ENCODE results near the gene SELENOO. TPM values are rescaled to one million over a fixed set of nuclear protein-coding genes. Genes with fewer than 3 reads are reported as not detected.
A peak's percentile ranks its signal among the peaks of the same experiment; 100 is the strongest.

Gene SELENOO
- total and polyA plus RNA-seq, 4 donors, result 15.6 to 30.3 (median 24.1) TPM

GRCh38 chr22:50252082-50253045 is 51.6 kb downstream of the SELENOO start:
- 47 to 48% methylated on average over 25 of the region's 25 CpGs for WGBS, 2 donors
- Histone ChIP-seq H3K4me1 (ENCODE audit: control insufficient read depth in 5 of 5, insufficient read depth in 5 of 5, low read length in 5 of 5) (peaks cover 3 to 13% (median 8%) of the 10 kb centered on the region in 5 donors), H3K9ac (ENCODE audit: insufficient read depth in 1 of 2, low read length in 2 of 2) (no peak overlapping the region), H3K27me3 (ENCODE audit: control insufficient read depth in 3 of 3, insufficient read depth in 3 of 3, low read length in 2 of 3) (no peaks in the 10 kb centered on the region), H3K36me3 (ENCODE audit: control insufficient read depth in 4 of 4, insufficient read depth in 4 of 4, low read length in 4 of 4) (peaks cover 0 to 13% (median 8%) of the 10 kb centered on the region in 4 donors), H3K4me3 (no peak overlapping the region), H3K27ac (ENCODE audit: low read depth in 1 of 2, low read length in 1 of 2) (peak overlapping the region in 1 of 2 donors; percentile 5), H3K9me3 (ENCODE audit: control insufficient read depth in 4 of 4, insufficient read depth in 3 of 4, low read length in 3 of 4) (no peaks in the 10 kb centered on the region)
- DNase-seq (peak; percentile 61 to 68 (median 68)), ATAC-seq (ENCODE audit: insufficient read depth, low FRiP score) (peak; percentile 43)
- TF ChIP-seq, protein P1, sequence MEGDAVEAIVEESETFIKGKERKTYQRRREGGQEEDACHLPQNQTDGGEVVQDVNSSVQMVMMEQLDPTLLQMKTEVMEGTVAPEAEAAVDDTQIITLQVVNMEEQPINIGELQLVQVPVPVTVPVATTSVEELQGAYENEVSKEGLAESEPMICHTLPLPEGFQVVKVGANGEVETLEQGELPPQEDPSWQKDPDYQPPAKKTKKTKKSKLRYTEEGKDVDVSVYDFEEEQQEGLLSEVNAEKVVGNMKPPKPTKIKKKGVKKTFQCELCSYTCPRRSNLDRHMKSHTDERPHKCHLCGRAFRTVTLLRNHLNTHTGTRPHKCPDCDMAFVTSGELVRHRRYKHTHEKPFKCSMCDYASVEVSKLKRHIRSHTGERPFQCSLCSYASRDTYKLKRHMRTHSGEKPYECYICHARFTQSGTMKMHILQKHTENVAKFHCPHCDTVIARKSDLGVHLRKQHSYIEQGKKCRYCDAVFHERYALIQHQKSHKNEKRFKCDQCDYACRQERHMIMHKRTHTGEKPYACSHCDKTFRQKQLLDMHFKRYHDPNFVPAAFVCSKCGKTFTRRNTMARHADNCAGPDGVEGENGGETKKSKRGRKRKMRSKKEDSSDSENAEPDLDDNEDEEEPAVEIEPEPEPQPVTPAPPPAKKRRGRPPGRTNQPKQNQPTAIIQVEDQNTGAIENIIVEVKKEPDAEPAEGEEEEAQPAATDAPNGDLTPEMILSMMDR (IDR thresholded peaks at IDR 0.05; ENCODE audit: control extremely low read depth, extremely low read depth), result peak; percentile 66

GRCh38 chr22:50253046-50253915 is 52.5 kb downstream of the SELENOO start:
- TF ChIP-seq, protein P1 (IDR thresholded peaks at IDR 0.05; ENCODE audit: control extremely low read depth, extremely low read depth), result no peak
- ATAC-seq (ENCODE audit: insufficient read depth, low FRiP score) (no peak), DNase-seq (no peak)
- no peak overlapping the region for H3K9ac ChIP-seq (ENCODE audit: insufficient read depth in 1 of 2, low read length in 2 of 2)
- no peak overlapping the region for H3K27ac ChIP-seq (ENCODE audit: low read depth in 1 of 2, low read length in 1 of 2)
- H3K36me3 ChIP-seq (ENCODE audit: control insufficient read depth in 4 of 4, insufficient read depth in 4 of 4, low read length in 4 of 4), result peaks cover 0 to 10% (median 4%) of the 10 kb centered on the region in 4 donors
- no peaks in the 10 kb centered on the region for H3K9me3 ChIP-seq (ENCODE audit: control insufficient read depth in 4 of 4, insufficient read depth in 3 of 4, low read length in 3 of 4)
- 87 to 91% methylated on average over 22 of the region's 22 CpGs for WGBS, 2 donors
- no peak overlapping the region for H3K4me3 ChIP-seq
- peaks cover 3 to 13% (median 8%) of the 10 kb centered on the region in 5 donors for H3K4me1 ChIP-seq (ENCODE audit: control insufficient read depth in 5 of 5, insufficient read depth in 5 of 5, low read length in 5 of 5)
- no peaks in the 10 kb centered on the region for H3K27me3 ChIP-seq (ENCODE audit: control insufficient read depth in 3 of 3, insufficient read depth in 3 of 3, low read length in 2 of 3)

GRCh38 chr22:50253941-50254340 is 53.1 kb downstream of the SELENOO start:
- H3K9me3 ChIP-seq (ENCODE audit: control insufficient read depth in 4 of 4, insufficient read depth in 3 of 4, low read length in 3 of 4), result no peaks in the 10 kb centered on the region
- TF ChIP-seq, protein P1 (IDR thresholded peaks at IDR 0.05; ENCODE audit: control extremely low read depth, extremely low read depth), result no peak

More at GRCh38 chr22:50253941-50254340, 53.1 kb downstream of the SELENOO start:
- ATAC-seq (ENCODE audit: insufficient read depth, low FRiP score) (no peak), DNase-seq (no peak)
- Histone ChIP-seq H3K9ac (ENCODE audit: insufficient read depth in 1 of 2, low read length in 2 of 2) (no peak overlapping the region), H3K4me3 (no peak overlapping the region), H3K4me1 (ENCODE audit: control insufficient read depth in 5 of 5, insufficient read depth in 5 of 5, low read length in 5 of 5) (peaks cover 3 to 13% (median 8%) of the 10 kb centered on the region in 5 donors), H3K27ac (ENCODE audit: low read depth in 1 of 2, low read length in 1 of 2) (no peak overlapping the region), H3K36me3 (ENCODE audit: control insufficient read depth in 4 of 4, insufficient read depth in 4 of 4, low read length in 4 of 4) (peaks cover 0 to 8% (median 4%) of the 10 kb centered on the region in 4 donors), H3K27me3 (ENCODE audit: control insufficient read depth in 3 of 3, insufficient read depth in 3 of 3, low read length in 2 of 3) (no peaks in the 10 kb centered on the region)
- WGBS, 2 donors, result 78 to 80% methylated on average over 8 of the region's 8 CpGs

All from lung (tissue), 12 donors.